ENCODE results near the gene GABRE. TPM values are rescaled to one million over a fixed set of nuclear protein-coding genes. Genes with fewer than 3 reads are reported as not detected.
"Not testable (repeated sequence)": the region's sequence is repeated elsewhere in the genome, so short reads cannot be mapped to it uniquely, and the experiment has no call there.

GABRE gene
- total RNA-seq, 2 experiments from 2014 or later = not detected

GRCh38 chrX:151929126-151929525 lies 45.4 kb downstream of the GABRE start:
- CTCF ChIA-PET = no interaction called here
- no peaks in the 10 kb centered on the region for H3K9me3 Mint-ChIP-seq (ENCODE audit: low read depth)
- no peak overlapping the region for H3K4me3 Mint-ChIP-seq
- no peaks in the 10 kb centered on the region for H3K4me1 Mint-ChIP-seq
- no peaks in the 10 kb centered on the region for H3K27me3 Mint-ChIP-seq
- no peak overlapping the region for H3K27ac Mint-ChIP-seq
- no peak for ATAC-seq
- no peaks in the 10 kb centered on the region for H3K36me3 Mint-ChIP-seq
- no peak for DNase-seq

DNA sequence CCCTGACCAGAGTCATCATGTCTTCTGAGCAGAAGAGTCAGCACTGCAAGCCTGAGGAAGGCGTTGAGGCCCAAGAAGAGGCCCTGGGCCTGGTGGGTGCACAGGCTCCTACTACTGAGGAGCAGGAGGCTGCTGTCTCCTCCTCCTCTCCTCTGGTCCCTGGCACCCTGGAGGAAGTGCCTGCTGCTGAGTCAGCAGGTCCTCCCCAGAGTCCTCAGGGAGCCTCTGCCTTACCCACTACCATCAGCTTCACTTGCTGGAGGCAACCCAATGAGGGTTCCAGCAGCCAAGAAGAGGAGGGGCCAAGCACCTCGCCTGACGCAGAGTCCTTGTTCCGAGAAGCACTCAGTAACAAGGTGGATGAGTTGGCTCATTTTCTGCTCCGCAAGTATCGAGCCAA lies 50.8 kb downstream of the GABRE start:
- H3K9me3 Mint-ChIP-seq (ENCODE audit: low read depth) = no peaks in the 10 kb centered on the region
- no peaks in the 10 kb centered on the region for H3K36me3 Mint-ChIP-seq
- no peaks in the 10 kb centered on the region for H3K4me1 Mint-ChIP-seq
- no peak overlapping the region for H3K27ac Mint-ChIP-seq
- no peaks in the 10 kb centered on the region for H3K27me3 Mint-ChIP-seq
- CTCF ChIA-PET = no interaction called here
- DNase-seq = no peak
- no peak overlapping the region for H3K4me3 Mint-ChIP-seq
- ATAC-seq = no peak

GRCh38 chrX:151922692-151923091 lies 51.8 kb downstream of the GABRE start:
- no peak for DNase-seq
- no peak overlapping the region for H3K4me3 Mint-ChIP-seq
- no peaks in the 10 kb centered on the region for H3K36me3 Mint-ChIP-seq
- no peaks in the 10 kb centered on the region for H3K9me3 Mint-ChIP-seq (ENCODE audit: low read depth)
- no peaks in the 10 kb centered on the region for H3K27me3 Mint-ChIP-seq
- CTCF ChIA-PET = no interaction called here
- H3K4me1 Mint-ChIP-seq = no peaks in the 10 kb centered on the region
- H3K27ac Mint-ChIP-seq = no peak overlapping the region
- ATAC-seq = no peak

DNA sequence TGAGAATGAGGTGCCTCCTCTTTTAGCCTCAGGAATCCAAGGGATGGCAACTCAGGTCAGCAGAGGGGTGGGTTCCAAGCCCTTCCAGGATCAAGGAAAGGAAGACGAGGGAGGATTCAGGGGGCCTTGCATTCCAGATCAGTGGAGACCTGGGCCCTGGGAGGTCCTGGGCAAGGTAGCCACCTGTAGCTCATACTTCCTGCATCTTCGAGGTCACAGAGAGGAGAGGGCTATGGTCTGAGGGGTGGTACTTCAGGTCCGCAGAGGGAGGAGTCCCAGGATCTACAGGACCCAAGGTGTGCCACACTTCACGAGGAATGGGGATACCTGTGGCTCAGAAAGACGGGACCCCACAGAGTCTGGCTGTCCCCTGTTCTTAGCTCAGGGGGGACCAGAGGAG lies 52.6 kb downstream of the GABRE start:
- CTCF ChIA-PET = no interaction called here
- Mint-ChIP-seq H3K36me3 (no peaks in the 10 kb centered on the region), H3K4me1 (no peaks in the 10 kb centered on the region), H3K9me3 (ENCODE audit: low read depth) (no peaks in the 10 kb centered on the region), H3K4me3 (no peak overlapping the region), H3K27me3 (no peaks in the 10 kb centered on the region), H3K27ac (no peak overlapping the region)
- DNase-seq (no peak), ATAC-seq (no peak)

DNA sequence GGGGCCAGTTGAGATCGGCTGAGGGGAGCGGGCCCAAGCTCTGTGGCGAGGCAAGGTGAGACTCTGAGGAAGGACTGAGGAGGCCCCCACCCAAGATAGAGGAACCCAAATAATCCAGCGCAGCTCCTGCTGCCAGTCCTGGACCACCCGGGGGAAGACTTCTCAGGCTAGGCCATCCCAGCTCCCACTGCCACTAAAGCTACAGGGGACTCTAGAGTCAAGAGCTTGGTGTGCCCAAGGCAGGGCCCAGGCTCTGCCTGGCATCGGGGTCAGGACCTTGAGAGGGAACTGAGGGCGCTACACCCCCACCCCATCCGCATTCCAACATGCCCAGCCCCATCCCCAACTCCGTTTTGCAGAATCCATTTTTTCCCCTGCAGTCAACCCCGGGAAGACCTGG lies 53.2 kb downstream of the GABRE start:
- CTCF ChIA-PET = no interaction called here
- Mint-ChIP-seq H3K4me3 (no peak overlapping the region), H3K27ac (no peak overlapping the region), H3K27me3 (no peaks in the 10 kb centered on the region), H3K9me3 (ENCODE audit: low read depth) (no peaks in the 10 kb centered on the region), H3K36me3 (no peaks in the 10 kb centered on the region), H3K4me1 (no peaks in the 10 kb centered on the region)
- DNase-seq (no peak), ATAC-seq (no peak)

DNA sequence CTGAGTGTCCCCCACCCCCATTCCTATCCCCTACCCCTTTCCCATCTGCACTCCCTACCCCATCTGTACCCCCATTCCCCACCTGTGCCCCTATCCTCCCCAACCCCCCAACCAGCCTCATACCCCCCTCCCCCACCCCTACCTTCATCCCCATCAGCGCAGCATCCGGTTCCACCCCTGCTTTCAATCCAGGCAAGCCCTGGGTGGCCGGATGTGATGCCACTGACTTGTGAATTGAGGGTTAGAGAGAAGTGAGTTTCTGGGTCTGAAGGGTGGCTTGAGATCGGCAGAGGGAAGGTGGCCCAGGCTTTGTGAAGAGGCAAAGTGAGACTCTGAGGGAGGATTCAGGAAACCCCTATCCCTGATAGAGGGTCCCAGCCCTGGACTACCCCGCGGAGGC lies 53.9 kb downstream of the GABRE start:
- DNase-seq (no peak), ATAC-seq (no peak)
- Mint-ChIP-seq H3K36me3 (no peaks in the 10 kb centered on the region), H3K27ac (no peak overlapping the region), H3K4me3 (no peak overlapping the region), H3K27me3 (no peaks in the 10 kb centered on the region), H3K4me1 (no peaks in the 10 kb centered on the region), H3K9me3 (ENCODE audit: low read depth) (no peaks in the 10 kb centered on the region)
- CTCF ChIA-PET = no interaction called here

- CTCF ChIA-PET = no interaction called here
- H3K27me3 Mint-ChIP-seq = no peaks in the 10 kb centered on the region
- no peaks in the 10 kb centered on the region for H3K4me1 Mint-ChIP-seq
- no peaks in the 10 kb centered on the region for H3K9me3 Mint-ChIP-seq (ENCODE audit: low read depth)
- no peak for DNase-seq
- H3K27ac Mint-ChIP-seq = no peak overlapping the region
- H3K36me3 Mint-ChIP-seq = no peaks in the 10 kb centered on the region
- no peak overlapping the region for H3K4me3 Mint-ChIP-seq
- ATAC-seq = no peak
Measured at GRCh38 chrX:151920101-151920500, 54.4 kb downstream of the GABRE start.

DNA sequence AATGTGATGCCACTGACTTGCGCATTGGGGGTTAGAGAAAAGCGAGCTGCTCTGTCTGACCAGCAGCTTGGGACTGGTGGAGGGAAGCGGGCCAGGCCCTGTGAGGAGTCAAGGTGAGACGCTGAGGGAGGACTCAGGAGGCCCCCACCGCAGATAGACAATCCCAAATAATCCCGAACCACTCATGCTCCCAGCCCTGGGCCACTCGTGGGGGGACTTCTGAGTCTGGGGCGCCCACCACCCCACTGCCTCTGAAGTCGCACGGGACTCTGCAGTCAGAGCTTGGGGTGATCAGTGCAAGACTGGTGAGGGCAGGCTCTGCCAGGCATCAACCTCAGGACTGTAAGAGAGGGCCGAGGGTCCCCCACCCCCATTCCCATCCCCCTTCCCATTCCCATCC lies 54.9 kb downstream of the GABRE start:
- Mint-ChIP-seq H3K4me1 (no peaks in the 10 kb centered on the region), H3K4me3 (no peak overlapping the region)
- CTCF ChIA-PET = no interaction called here

DNA sequence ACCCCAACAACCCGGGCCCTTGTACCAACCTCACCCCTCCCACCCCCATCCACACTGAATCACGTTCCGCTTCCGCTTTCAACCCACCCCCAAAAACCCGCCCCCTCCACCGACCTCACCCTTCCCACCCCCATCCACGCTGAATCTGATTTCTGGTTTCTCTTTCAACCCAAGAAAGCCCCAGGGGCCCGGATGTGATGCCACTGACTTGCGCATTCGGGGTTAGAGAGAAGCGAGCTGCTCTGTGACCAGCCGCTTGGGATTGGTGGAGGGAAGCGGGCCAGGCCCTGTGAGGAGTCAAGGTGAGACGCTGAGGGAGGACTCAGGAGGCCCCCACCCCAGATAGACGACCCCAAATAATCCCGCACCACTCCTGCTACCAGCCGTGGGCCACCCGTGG lies 55.7 kb downstream of the GABRE start:
- H3K27ac Mint-ChIP-seq; DNase-seq; H3K27me3 Mint-ChIP-seq; H3K4me1 Mint-ChIP-seq; H3K36me3 Mint-ChIP-seq; ATAC-seq; CTCF ChIA-PET; H3K4me3 Mint-ChIP-seq; H3K9me3 Mint-ChIP-seq (ENCODE audit: low read depth): not testable (repeated sequence)

More for the DNA sequence above, 54.9 kb downstream of the GABRE start:
- no peaks in the 10 kb centered on the region for H3K36me3 Mint-ChIP-seq
- H3K9me3 Mint-ChIP-seq (ENCODE audit: low read depth) = no peaks in the 10 kb centered on the region
- no peaks in the 10 kb centered on the region for H3K27me3 Mint-ChIP-seq
- no peak overlapping the region for H3K27ac Mint-ChIP-seq
- DNase-seq (no peak), ATAC-seq (no peak)

GRCh38 chrX:151912780-151913179 lies 61.7 kb downstream of the GABRE start, which contains the start of gene MAGEA4:
MAGEA4 (plus strand) TSS chrX:151912889; CDS start chrX:151923665, 10,776 bp downstream.
- no peak within 1 kb of the TSS for H3K27ac Mint-ChIP-seq
- CTCF ChIA-PET = no interaction called here
- no peaks in the 10 kb centered on the region for H3K4me1 Mint-ChIP-seq
- no peaks in the 10 kb centered on the region for H3K9me3 Mint-ChIP-seq (ENCODE audit: low read depth)
- no peak within 1 kb of the TSS for H3K4me3 Mint-ChIP-seq
- DNase-seq (no peak), ATAC-seq (no peak)
- no peaks in the 10 kb centered on the region for H3K36me3 Mint-ChIP-seq
- H3K27me3 Mint-ChIP-seq = no peaks in the 10 kb centered on the region

- DNase-seq = no peak
- H3K27me3 Mint-ChIP-seq = no peaks in the 10 kb centered on the region
- no peak for ATAC-seq
- no peaks in the 10 kb centered on the region for H3K36me3 Mint-ChIP-seq
- CTCF ChIA-PET = no interaction called here
- no peak overlapping the region for H3K4me3 Mint-ChIP-seq
- no peak overlapping the region for H3K27ac Mint-ChIP-seq
- H3K9me3 Mint-ChIP-seq (ENCODE audit: low read depth) = no peaks in the 10 kb centered on the region
- no peaks in the 10 kb centered on the region for H3K4me1 Mint-ChIP-seq
Measured at GRCh38 chrX:151912221-151912620, 62.3 kb downstream of the GABRE start.

- DNase-seq (no peak), ATAC-seq (no peak)
- Mint-ChIP-seq H3K36me3 (no peaks in the 10 kb centered on the region), H3K9me3 (ENCODE audit: low read depth) (no peaks in the 10 kb centered on the region), H3K4me1 (no peaks in the 10 kb centered on the region), H3K27me3 (no peaks in the 10 kb centered on the region), H3K4me3 (no peak overlapping the region), H3K27ac (no peak overlapping the region)
- CTCF ChIA-PET = no interaction called here
Measured at GRCh38 chrX:151904989-151905388, 69.5 kb downstream of the GABRE start.

Small RNAs within 50 kb of the gene (microRNA-seq; reads per million reads assigned to microRNA genes)
- gene MIR224 = not detected
- not detected for gene MIR452

Other genes with a start within 250 kb of the GABRE start
- gene CNGA2, start 239.9 kb downstream of the GABRE start, total RNA-seq = not detected
- gene MAGEA4, start 61.8 kb downstream of the GABRE start, total RNA-seq = not detected
- not detected for gene MAGEA10, start 163.9 kb upstream of the GABRE start, total RNA-seq